Testis (tissue), 2 donors: Measurements from ENCODE around the gene FERMT3.

Source experiments
- POLR2A ChIP-seq: fragments of 450-650 bp; IDR thresholded peaks from one replicate; pipeline ENCODE4 v1.6.1; 2017; ENCODE audit warnings: antibody characterized with exemption, mild to moderate bottlenecking, moderate library complexity
- TF ChIP-seq, protein P1 (sequence below), 3 experiments: fragments of 450-650 bp in 2 of 3; fragments of 200-600 bp in 1 of 3; sonication (generic) in 1 of 3; IDR thresholded peaks; one replicate each; pipeline ENCODE4 v1.5.1; 2016 to 2019; ENCODE audit warnings: antibody characterized with exemption in 3 of 3, mild to moderate bottlenecking in 2 of 3, moderate library complexity in 1 of 3

DNA sequence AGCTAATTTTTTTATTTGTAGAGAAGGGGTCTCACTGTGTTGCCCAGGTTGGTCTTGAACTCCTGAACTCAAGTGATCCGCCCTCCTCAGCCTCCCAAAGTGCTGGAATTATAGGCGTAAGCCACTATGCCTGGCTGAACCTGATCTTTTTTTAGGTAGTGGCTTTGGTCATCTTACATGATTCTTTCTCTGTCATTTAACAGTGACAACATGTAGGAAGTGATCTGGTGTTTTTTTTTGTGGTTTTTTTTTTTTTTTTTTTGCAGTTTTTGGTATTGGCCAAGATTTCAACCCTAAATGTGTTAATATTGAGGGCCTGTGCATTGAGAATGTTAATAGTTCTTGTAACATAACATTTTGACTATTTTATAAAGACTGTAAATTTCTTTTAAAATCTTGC, 8.0 kb upstream of the FERMT3 start:
- TF ChIP-seq, protein P1, sequence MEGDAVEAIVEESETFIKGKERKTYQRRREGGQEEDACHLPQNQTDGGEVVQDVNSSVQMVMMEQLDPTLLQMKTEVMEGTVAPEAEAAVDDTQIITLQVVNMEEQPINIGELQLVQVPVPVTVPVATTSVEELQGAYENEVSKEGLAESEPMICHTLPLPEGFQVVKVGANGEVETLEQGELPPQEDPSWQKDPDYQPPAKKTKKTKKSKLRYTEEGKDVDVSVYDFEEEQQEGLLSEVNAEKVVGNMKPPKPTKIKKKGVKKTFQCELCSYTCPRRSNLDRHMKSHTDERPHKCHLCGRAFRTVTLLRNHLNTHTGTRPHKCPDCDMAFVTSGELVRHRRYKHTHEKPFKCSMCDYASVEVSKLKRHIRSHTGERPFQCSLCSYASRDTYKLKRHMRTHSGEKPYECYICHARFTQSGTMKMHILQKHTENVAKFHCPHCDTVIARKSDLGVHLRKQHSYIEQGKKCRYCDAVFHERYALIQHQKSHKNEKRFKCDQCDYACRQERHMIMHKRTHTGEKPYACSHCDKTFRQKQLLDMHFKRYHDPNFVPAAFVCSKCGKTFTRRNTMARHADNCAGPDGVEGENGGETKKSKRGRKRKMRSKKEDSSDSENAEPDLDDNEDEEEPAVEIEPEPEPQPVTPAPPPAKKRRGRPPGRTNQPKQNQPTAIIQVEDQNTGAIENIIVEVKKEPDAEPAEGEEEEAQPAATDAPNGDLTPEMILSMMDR (IDR thresholded peaks at IDR 0.05), result no peak
- no peak for TF ChIP-seq POLR2A
